GM11168 (cell line): ENCODE data around the gene CPT1A.

Experiments used
- in situ Hi-C: fragments of 300-500 bp; cut with MboI; formaldehyde crosslinking; loops from one replicate; pipeline ENCODE4 v1.12.0; 2022; ENCODE audit warnings: low sequenced_read_pairs; ENCODE audit not compliant: unreplicated experiment

Gene CPT1A

GRCh38 chr11:68763926-68764657 lies 77.6 kb downstream of the CPT1A start:
- in situ Hi-C loops = no loop called here

GRCh38 chr11:68763181-68763721 lies 78.5 kb downstream of the CPT1A start:
- in situ Hi-C loops = no loop called here

- in situ Hi-C loops = no loop called here
Observed at GRCh38 chr11:68762481-68762880, 79.2 kb downstream of the CPT1A start.

- in situ Hi-C loops = no loop called here
Observed at GRCh38 chr11:68761801-68762200, 79.9 kb downstream of the CPT1A start.

- in situ Hi-C loops = no loop called here
Observed at GRCh38 chr11:68759991-68760390, 81.7 kb downstream of the CPT1A start.

- in situ Hi-C loops = no loop called here
Observed at GRCh38 chr11:68757711-68758110, 84.0 kb downstream of the CPT1A start.

- in situ Hi-C loops = no loop called here
Observed at GRCh38 chr11:68756171-68756766, 85.4 kb downstream of the CPT1A start.

GRCh38 chr11:68753300-68753699 lies 88.4 kb downstream of the CPT1A start:
- in situ Hi-C loops = no loop called here

GRCh38 chr11:68751331-68751856 lies 90.3 kb downstream of the CPT1A start, which contains the start of gene TESMIN:
TESMIN (minus strand) TSS chr11:68751520; CDS start chr11:68750660, 860 bp downstream.
- in situ Hi-C loops = no loop called here

- in situ Hi-C loops = no loop called here
Observed at GRCh38 chr11:68751004-68751325, 90.8 kb downstream of the CPT1A start.

- in situ Hi-C loops = no loop called here
Observed at GRCh38 chr11:68750195-68751003, 91.3 kb downstream of the CPT1A start.

GRCh38 chr11:68749229-68750123 lies 92.2 kb downstream of the CPT1A start:
- in situ Hi-C loops = no loop called here

GRCh38 chr11:68748061-68748460 lies 93.7 kb downstream of the CPT1A start:
- in situ Hi-C loops = no loop called here

- in situ Hi-C loops = no loop called here
Observed at GRCh38 chr11:68743539-68743938, 98.2 kb downstream of the CPT1A start.

- in situ Hi-C loops = no loop called here
Observed at GRCh38 chr11:68741463-68741862, 100.3 kb downstream of the CPT1A start.

- in situ Hi-C loops = no loop called here
Observed at GRCh38 chr11:68735646-68736045, 106.1 kb downstream of the CPT1A start.

GRCh38 chr11:68735125-68735524 lies 106.6 kb downstream of the CPT1A start:
- in situ Hi-C loops = no loop called here

- in situ Hi-C loops = no loop called here
Observed at GRCh38 chr11:68734111-68734510, 107.6 kb downstream of the CPT1A start.

- in situ Hi-C loops = no loop called here
Observed at GRCh38 chr11:68727783-68728182, 113.9 kb downstream of the CPT1A start.

GRCh38 chr11:68724293-68724692 lies 117.4 kb downstream of the CPT1A start:
- in situ Hi-C loops = no loop called here
